ENCODE data around the gene SKI. TPM values are rescaled to one million over a fixed set of nuclear protein-coding genes. Genes with fewer than 3 reads are reported as not detected.

Gene SKI
- total RNA-seq, 1 experiment from 2014 or later: 89.5 TPM

- no peaks in the 10 kb centered on the region for H3K23me2 ChIP-seq (ENCODE audit: insufficient read length, low read depth, low read length, poor library complexity, severe bottlenecking)
- H2BK120ac ChIP-seq (ENCODE audit: low read depth, low read length, poor library complexity, severe bottlenecking): no peak overlapping the region
- Mint-ChIP-seq H3K9me3 (peaks cover 3 to 4% of the 10 kb centered on the region in 2 experiments; a peak in 2 of 5 replicates), H3K27me3 (ENCODE audit: low read depth) (no peaks in the 10 kb centered on the region), H3K4me1 (peaks cover 43 to 46% of the 10 kb centered on the region in 2 experiments), H3K27ac (no peak overlapping the region), H3K4me3 (no peak overlapping the region), H3K36me3 (ENCODE audit: insufficient read depth in 1 of 3, low read depth in 3 of 3) (peaks cover 12 to 21% (median 19%) of the 10 kb centered on the region in 3 experiments)
- no CpG with 5 or more reads among the region's 6 CpGs for WGBS (ENCODE audit: extremely low coverage, insufficient read length, low lambda C conversion rate)
- H3K9me3 ChIP-seq (ENCODE audit: control insufficient read depth, low read depth, low read length): no peaks in the 10 kb centered on the region
- H3K9ac ChIP-seq (ENCODE audit: extremely low read depth, insufficient read length, low read length): no peak overlapping the region
- H3T11ph ChIP-seq (ENCODE audit: low read length): no peak overlapping the region
- no peak for DNase-seq
- no peak overlapping the region for H3K23ac ChIP-seq (ENCODE audit: insufficient read length, low read depth, low read length)
- no peak overlapping the region for H2AFZ ChIP-seq (ENCODE audit: low read length)
- no peak overlapping the region for H2AK5ac ChIP-seq (ENCODE audit: insufficient read length, low read length)
- no peak overlapping the region for H3K14ac ChIP-seq (ENCODE audit: insufficient read depth, low read length)
- no peak overlapping the region for H2BK12ac ChIP-seq (ENCODE audit: insufficient read length, low read depth, low read length)
- peaks cover 10% of the 10 kb centered on the region for H3K79me1 ChIP-seq (ENCODE audit: insufficient read depth, low read depth, low read length, poor library complexity, severe bottlenecking)
- TF ChIP-seq CTCF (conservative IDR thresholded peaks at IDR 0.05): no peak
- peak overlapping the region; percentile 28 for H3K18ac ChIP-seq (ENCODE audit: insufficient read length, low read depth, low read length)
- H4K91ac ChIP-seq (ENCODE audit: insufficient read length, low read depth, low read length): no peak overlapping the region
- no peak overlapping the region for H3K4ac ChIP-seq (ENCODE audit: low read depth, low read length)
- no peak overlapping the region for H2BK5ac ChIP-seq (ENCODE audit: insufficient read length, low read length)
- H3K4me1 ChIP-seq (ENCODE audit: insufficient read depth, low read length): peaks cover 5% of the 10 kb centered on the region
- peaks cover 71% of the 10 kb centered on the region; the same call in 1 of the 2 replicates for H3K79me2 ChIP-seq (ENCODE audit: insufficient read depth, low read length)
- H3K4me2 ChIP-seq (ENCODE audit: insufficient read depth, insufficient read length, low read length): no peak overlapping the region
- H3K27ac ChIP-seq (ENCODE audit: insufficient read length, low read depth, low read length): no peak overlapping the region
- no peak overlapping the region for H3K56ac ChIP-seq (ENCODE audit: insufficient read length, low read depth, low read length)
- H4K5ac ChIP-seq (ENCODE audit: insufficient read length, low read depth, low read length): peak overlapping the region; percentile 6
- no peak overlapping the region for H2BK15ac ChIP-seq (ENCODE audit: low read depth, low read length)
- no peak overlapping the region for H2BK20ac ChIP-seq (ENCODE audit: low read depth, low read length, poor library complexity, severe bottlenecking)
- H3K27me3 ChIP-seq (ENCODE audit: insufficient read depth, low read length): no peaks in the 10 kb centered on the region
- no peak overlapping the region for H4K8ac ChIP-seq (replicated peaks; ENCODE audit: insufficient read length, low read depth, low read length)
- peaks cover 3% of the 10 kb centered on the region for H4K20me1 ChIP-seq (ENCODE audit: control insufficient read depth, insufficient read depth, insufficient read length)
Observed at GRCh38 chr1:2255047-2255419, 26.9 kb downstream of the SKI start.
